Raji (cell line): ENCODE measurements around the gene GPR161.

Experiments
- POLR2A ChIP-seq: IDR thresholded peaks from 2 replicates; pipeline ENCODE4 v1.6.1; 2011; ENCODE audit warnings: low read depth, low read length, control low read depth; ENCODE audit not compliant: insufficient read depth

GPR161 gene

GRCh38 chr1:168134132-168134531 lies 2.6 kb downstream of the GPR161 start:
- no peak for TF ChIP-seq POLR2A

- TF ChIP-seq POLR2A: no peak
Measured at GRCh38 chr1:168129933-168130332, 6.8 kb downstream of the GPR161 start.

- TF ChIP-seq POLR2A: no peak
Measured at GRCh38 chr1:168127503-168127902, 9.2 kb downstream of the GPR161 start.

GRCh38 chr1:168125051-168125450 lies 11.7 kb downstream of the GPR161 start:
- TF ChIP-seq POLR2A: no peak

- no peak for TF ChIP-seq POLR2A
Measured at GRCh38 chr1:168121401-168122011, 15.2 kb downstream of the GPR161 start.

GRCh38 chr1:168119750-168120149 lies 17.0 kb downstream of the GPR161 start:
- no peak for TF ChIP-seq POLR2A

- no peak for TF ChIP-seq POLR2A
Measured at GRCh38 chr1:168116327-168116799, 20.4 kb downstream of the GPR161 start.

- no peak for TF ChIP-seq POLR2A
Measured at GRCh38 chr1:168114845-168115244, 21.9 kb downstream of the GPR161 start.

GRCh38 chr1:168112673-168113305 lies 23.9 kb downstream of the GPR161 start:
- no peak for TF ChIP-seq POLR2A

- no peak for TF ChIP-seq POLR2A
Measured at GRCh38 chr1:168110896-168111545, 25.7 kb downstream of the GPR161 start.

GRCh38 chr1:168106274-168106673 lies 30.5 kb downstream of the GPR161 start:
- TF ChIP-seq POLR2A: no peak

- no peak for TF ChIP-seq POLR2A
Measured at GRCh38 chr1:168105846-168106245, 30.9 kb downstream of the GPR161 start.

- TF ChIP-seq POLR2A: no peak
Measured at GRCh38 chr1:168104535-168104934, 32.2 kb downstream of the GPR161 start.

GRCh38 chr1:168102487-168102886 lies 34.2 kb downstream of the GPR161 start:
- no peak for TF ChIP-seq POLR2A

GRCh38 chr1:168101336-168101735 lies 35.4 kb downstream of the GPR161 start:
- TF ChIP-seq POLR2A: no peak

GRCh38 chr1:168100315-168101002 lies 36.3 kb downstream of the GPR161 start:
- no peak for TF ChIP-seq POLR2A

- TF ChIP-seq POLR2A: no peak
Measured at GRCh38 chr1:168099337-168099801, 37.4 kb downstream of the GPR161 start.
